ENCODE measurements around the gene SAMD3.
"Not testable (repeated sequence)": the region's sequence is repeated elsewhere in the genome, so short reads cannot be mapped to it uniquely, and the experiment has no call there.

DNA sequence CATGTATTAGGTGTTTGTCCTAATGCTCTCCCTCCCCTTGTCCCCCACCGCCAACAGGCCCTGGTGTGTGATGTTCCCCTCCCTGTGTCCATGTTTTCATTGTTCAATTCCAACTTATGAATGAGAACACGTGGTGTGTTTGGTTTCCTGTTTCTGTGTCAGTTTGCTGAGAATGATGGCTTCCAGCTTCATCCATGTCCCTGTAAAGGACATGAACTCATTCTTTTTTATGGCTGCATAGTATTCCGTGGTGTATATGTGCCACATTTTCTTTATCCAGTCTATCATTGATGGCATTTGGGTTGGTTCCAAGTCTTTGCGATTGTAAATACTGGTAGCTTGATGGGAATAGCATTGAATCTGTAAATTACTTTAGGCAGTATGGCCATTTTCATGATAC lies 52.6 kb downstream of the SAMD3 start:
- TF ChIP-seq, protein P1, sequence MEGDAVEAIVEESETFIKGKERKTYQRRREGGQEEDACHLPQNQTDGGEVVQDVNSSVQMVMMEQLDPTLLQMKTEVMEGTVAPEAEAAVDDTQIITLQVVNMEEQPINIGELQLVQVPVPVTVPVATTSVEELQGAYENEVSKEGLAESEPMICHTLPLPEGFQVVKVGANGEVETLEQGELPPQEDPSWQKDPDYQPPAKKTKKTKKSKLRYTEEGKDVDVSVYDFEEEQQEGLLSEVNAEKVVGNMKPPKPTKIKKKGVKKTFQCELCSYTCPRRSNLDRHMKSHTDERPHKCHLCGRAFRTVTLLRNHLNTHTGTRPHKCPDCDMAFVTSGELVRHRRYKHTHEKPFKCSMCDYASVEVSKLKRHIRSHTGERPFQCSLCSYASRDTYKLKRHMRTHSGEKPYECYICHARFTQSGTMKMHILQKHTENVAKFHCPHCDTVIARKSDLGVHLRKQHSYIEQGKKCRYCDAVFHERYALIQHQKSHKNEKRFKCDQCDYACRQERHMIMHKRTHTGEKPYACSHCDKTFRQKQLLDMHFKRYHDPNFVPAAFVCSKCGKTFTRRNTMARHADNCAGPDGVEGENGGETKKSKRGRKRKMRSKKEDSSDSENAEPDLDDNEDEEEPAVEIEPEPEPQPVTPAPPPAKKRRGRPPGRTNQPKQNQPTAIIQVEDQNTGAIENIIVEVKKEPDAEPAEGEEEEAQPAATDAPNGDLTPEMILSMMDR (IDR thresholded peaks at IDR 0.05), result not testable (repeated sequence)
- not testable (repeated sequence) for TF ChIP-seq POLR2AphosphoS5 (IDR thresholded peaks at IDR 0.05; ENCODE audit: low read depth, low read length); REST (IDR thresholded peaks at IDR 0.05; ENCODE audit: insufficient read depth in 1 of 2, low read depth in 2 of 2, low read length in 1 of 2)

Data from Panc1 (cell line).